IPS-18c (cell line): Measurements from ENCODE around the gene SREK1IP1.
A peak's percentile ranks its signal among the peaks of the same experiment; 100 is the strongest.
"Not testable (repeated sequence)": the region's sequence is repeated elsewhere in the genome, so short reads cannot be mapped to it uniquely, and the experiment has no call there.

Experiments
- H3K4me3 ChIP-seq: 2 replicates; pipeline ENCODE4 v1.7.0; 2013; ENCODE audit warnings: low read depth, mild to moderate bottlenecking, low read length, moderate library complexity; ENCODE audit not compliant: insufficient read depth
- H3K9me3 ChIP-seq: one replicate; pipeline ENCODE4 v1.6.1; 2013; ENCODE audit warnings: mild to moderate bottlenecking, low read length, moderate library complexity; ENCODE audit not compliant: control insufficient read depth, insufficient read depth

Gene SREK1IP1

DNA sequence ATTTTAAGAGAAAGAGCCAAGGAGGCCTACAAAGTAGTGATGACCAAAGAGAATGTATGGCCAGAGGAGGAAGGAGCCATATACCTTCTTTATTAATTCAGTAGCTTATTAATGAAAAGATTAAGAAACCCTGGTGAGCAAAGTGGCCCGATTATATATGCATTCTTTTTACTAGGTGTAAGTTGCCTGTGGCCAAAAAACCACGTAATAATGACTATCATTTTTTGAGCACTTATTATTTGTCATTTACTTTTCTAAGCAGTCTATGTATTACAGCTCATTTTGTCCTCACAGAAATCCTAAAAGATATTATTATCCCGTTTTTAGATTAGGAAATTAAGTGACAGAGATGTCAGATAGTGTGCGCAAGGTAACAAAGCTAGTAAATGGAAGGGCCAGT lies 3.2 kb upstream of the SREK1IP1 start:
- Histone ChIP-seq H3K9me3 (no peaks in the 10 kb centered on the region), H3K4me3 (no peak overlapping the region)

DNA sequence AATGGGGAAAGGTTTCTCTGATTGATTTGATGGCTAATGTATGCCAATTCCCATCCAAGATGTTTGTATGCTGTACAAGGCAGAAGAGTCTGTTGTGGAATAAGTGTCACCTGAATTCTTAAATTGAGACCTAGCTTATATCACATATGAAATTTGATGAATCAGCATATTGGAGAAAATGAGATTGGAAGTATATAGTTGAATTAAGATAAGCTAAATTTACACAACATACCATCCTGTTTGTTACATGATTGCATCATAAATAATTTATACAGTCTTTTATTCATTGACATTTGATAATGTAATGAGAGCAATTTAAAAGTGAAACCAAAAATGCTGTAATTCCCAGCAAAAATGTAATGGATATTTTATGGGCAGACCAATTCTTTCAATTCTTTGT lies 1.4 kb upstream of the SREK1IP1 start:
- Histone ChIP-seq H3K4me3 (peak overlapping the region; percentile 75), H3K9me3 (no peaks in the 10 kb centered on the region)

DNA sequence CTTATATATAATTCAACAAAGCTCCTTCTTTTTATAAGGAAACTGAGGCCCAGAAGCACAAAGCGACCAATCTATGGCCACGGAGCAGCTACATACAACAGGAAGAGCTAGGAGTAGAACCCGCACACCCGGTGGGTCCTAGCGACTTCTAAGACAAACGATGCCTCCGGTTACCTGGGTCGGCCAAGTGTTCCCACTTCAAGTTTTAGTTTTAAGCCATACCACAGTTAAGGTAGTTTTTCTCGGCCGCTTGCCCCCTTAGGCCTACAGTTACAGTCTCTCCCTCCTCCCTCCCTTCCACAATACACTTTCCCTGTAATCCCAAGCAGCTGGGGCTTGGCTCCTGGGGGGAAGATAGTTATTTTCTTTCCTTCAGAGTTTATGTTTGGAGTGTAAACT lies 533 bp downstream of the SREK1IP1 start:
- H3K4me3 ChIP-seq = peak overlapping the region; percentile 75
- H3K9me3 ChIP-seq = no peaks in the 10 kb centered on the region

GRCh38 chr5:64766941-64767340 lies 1.6 kb downstream of the SREK1IP1 start:
- Histone ChIP-seq H3K9me3 (no peaks in the 10 kb centered on the region), H3K4me3 (no peak overlapping the region)

GRCh38 chr5:64765804-64766504 lies 2.5 kb downstream of the SREK1IP1 start:
- Histone ChIP-seq H3K4me3 (no peak overlapping the region), H3K9me3 (no peaks in the 10 kb centered on the region)

GRCh38 chr5:64763948-64764503 lies 4.5 kb downstream of the SREK1IP1 start:
- no peak overlapping the region for H3K4me3 ChIP-seq
- no peaks in the 10 kb centered on the region for H3K9me3 ChIP-seq

DNA sequence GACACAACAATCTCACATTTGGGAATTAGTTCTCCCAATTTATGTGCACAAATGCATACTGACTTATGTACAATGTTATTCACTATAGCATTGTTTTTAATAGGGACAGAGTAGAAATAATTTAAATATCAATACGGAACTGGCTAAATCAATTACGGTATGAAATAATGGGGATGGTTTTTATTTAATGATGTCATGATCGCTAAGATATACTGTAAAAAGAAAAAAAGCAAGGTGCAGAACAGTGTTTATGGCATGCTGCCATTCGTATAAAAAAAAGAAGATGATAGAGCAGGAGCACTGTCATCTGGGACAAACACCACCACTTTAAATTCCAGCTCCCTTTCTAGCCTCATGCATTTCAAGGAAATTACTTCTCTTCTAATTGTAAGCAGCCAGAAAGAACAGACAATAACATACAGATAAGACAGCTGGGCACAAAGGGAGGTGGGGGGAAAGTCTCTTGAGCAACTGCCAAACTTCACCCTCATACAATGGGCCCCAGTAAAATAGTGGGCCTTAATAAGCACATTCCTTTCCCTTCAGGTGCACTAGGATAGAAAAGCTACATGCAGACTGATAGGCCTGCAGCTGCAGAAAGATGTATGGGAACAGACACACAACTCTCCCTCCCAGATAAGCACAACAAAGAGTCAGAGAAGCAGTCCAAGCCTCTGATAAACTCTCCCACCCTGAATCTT lies 8.4 kb downstream of the SREK1IP1 start:
- no peaks in the 10 kb centered on the region for H3K9me3 ChIP-seq
- no peak overlapping the region for H3K4me3 ChIP-seq

DNA sequence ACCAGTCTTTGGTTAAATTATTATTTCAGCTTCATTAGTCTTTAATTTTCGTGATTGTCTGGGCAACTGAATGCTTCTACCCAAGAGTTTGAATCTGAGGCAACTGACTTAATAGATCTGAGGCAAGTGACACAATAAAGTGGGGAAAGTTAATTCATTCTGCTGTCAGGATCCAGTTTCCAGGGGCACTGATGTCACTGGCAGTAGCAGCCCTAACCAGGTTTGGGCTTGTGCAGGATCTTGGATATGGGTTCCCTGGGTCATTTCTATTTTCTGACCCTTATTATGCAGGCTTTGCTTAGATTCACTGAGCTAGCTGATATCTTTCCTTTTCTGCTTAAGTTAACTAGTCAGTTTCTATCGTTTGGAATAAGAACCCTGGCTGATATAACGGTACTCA lies 9.6 kb downstream of the SREK1IP1 start:
- Histone ChIP-seq H3K4me3 (no peak overlapping the region), H3K9me3 (no peaks in the 10 kb centered on the region)

DNA sequence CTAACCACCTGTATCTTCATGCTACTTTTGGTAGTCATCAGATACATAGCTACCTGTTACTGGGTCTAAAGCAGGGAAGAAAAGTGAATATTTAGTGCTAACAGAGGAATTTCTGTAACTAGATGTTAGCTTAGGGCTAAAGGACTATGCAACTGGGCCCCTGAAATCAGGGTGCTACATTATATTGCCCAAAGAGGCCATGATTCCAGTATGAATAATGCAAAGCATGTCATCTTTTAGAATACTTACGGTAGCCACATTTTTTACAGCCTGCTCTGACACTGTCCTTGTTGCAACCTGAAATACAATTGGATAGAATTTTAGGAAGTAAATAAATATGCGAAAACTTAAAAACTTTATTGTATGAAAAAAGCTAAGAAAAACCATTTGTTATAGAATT lies 14.4 kb downstream of the SREK1IP1 start:
- Histone ChIP-seq H3K9me3 (no peaks in the 10 kb centered on the region), H3K4me3 (no peak overlapping the region)

DNA sequence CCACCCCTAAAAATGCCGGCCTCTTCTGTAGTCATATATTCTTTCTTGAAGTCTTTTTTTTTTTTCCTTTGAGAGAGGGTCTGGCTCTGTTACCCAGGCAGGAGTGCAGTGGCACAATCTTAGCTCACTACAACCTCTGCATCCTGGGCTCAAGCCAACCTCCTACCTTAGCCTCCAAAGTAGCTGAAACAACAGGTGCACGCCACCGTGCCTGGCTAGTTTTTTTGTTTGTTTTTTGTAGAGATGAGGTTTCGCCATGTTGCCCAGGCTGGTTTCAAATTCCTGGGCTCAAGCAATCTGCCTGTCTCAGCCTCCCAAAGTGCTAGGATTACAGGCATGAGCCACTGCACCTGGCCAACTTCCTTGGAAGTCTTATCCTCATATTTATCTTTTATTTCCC lies 19.1 kb downstream of the SREK1IP1 start:
- Histone ChIP-seq H3K9me3 (no peaks in the 10 kb centered on the region), H3K4me3 (no peak overlapping the region)

- Histone ChIP-seq H3K9me3 (no peaks in the 10 kb centered on the region), H3K4me3 (no peak overlapping the region)
Observed at GRCh38 chr5:64746446-64746845, 22.0 kb downstream of the SREK1IP1 start.

GRCh38 chr5:64744914-64745313 lies 23.6 kb downstream of the SREK1IP1 start:
- Histone ChIP-seq H3K9me3 (no peaks in the 10 kb centered on the region), H3K4me3 (no peak overlapping the region)

DNA sequence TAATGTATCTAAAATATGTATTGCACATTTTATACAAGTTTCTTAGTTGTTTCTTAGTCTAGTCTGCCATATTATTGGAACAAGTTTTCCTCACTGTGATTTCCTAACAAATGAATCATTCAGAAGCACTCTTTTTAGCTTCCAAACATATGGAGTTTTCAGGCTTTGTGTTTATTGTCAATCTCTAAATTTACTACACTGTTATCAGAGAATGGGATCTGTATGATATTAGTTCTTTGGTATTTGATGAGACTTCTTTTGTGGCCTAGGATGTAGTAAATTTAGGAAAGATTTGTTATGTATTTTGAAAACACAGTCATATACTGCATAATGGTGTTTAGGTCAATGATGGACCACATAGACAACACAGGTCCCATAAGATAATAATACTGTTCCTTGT lies 25.7 kb downstream of the SREK1IP1 start:
- H3K9me3 ChIP-seq = no peaks in the 10 kb centered on the region

DNA sequence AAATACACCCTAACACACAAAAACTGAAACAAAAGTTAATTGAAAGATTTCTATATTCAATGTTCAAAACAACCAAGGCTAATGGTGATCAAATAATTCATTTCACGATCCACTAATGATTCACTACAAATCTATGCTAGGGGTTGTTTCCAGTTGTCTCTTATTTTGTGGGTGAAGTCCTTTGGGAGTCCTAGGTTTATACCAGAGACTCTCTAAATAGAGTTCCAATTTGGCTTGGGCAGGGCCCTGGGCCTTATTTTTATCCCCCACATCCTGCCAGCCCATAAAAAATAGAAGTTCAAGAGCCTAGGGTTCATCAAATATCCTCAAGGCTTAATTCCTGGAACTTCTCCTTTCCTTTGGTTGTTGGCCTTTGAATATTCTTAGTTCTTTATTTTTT lies 26.1 kb downstream of the SREK1IP1 start:
- H3K9me3 ChIP-seq = no peaks in the 10 kb centered on the region
- H3K4me3 ChIP-seq = no peak overlapping the region

More for the DNA sequence above, 25.7 kb downstream of the SREK1IP1 start:
- H3K4me3 ChIP-seq = no peak overlapping the region

GRCh38 chr5:64727150-64727549 lies 41.3 kb downstream of the SREK1IP1 start:
- no peaks in the 10 kb centered on the region for H3K9me3 ChIP-seq
- no peak overlapping the region for H3K4me3 ChIP-seq

- no peaks in the 10 kb centered on the region for H3K9me3 ChIP-seq
- H3K4me3 ChIP-seq = no peak overlapping the region
Observed at GRCh38 chr5:64722588-64722987, 45.9 kb downstream of the SREK1IP1 start.

DNA sequence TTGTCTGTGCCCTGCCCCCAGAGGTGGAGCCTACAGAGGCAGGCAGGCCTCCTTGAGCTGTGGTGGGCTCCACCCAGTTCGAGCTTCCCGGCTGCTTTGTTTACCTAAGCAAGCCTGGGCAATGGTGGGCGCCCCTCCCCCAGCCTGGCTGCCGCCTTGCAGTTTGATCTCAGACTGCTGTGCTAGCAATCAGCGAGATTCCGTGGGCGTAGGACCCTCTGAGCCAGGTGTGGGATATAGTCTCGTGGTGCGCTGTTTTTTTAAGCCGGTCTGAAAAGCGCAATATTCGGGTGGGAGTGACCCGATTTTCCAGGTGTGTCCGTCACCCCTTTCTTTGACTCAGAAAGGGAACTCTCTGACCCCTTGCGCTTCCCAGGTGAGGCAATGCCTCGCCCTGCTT lies 54.0 kb downstream of the SREK1IP1 start:
- H3K9me3 ChIP-seq, H3K4me3 ChIP-seq: not testable (repeated sequence)

DNA sequence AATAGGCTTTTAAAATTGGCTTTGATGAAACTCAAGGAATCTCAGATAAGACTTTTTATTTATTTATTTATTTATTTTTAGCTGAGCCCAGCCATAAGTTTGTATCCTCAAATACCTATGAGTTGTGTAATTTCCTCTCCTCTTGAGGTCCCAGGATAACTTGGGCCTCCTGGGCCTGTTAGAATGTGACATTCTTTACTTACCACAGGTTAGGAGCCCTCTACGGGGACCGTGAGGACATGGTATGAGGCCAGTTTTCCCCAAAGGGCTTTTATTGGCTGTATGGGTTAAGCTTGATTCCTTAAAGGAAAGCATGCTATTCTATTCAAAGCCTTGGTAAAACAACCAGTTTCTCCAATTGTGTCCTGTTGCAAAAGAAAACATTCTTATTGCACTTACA lies 61.3 kb downstream of the SREK1IP1 start:
- no peak overlapping the region for H3K4me3 ChIP-seq
- H3K9me3 ChIP-seq = no peaks in the 10 kb centered on the region
